ENCODE measurements around the gene FBXO41.

DNA sequence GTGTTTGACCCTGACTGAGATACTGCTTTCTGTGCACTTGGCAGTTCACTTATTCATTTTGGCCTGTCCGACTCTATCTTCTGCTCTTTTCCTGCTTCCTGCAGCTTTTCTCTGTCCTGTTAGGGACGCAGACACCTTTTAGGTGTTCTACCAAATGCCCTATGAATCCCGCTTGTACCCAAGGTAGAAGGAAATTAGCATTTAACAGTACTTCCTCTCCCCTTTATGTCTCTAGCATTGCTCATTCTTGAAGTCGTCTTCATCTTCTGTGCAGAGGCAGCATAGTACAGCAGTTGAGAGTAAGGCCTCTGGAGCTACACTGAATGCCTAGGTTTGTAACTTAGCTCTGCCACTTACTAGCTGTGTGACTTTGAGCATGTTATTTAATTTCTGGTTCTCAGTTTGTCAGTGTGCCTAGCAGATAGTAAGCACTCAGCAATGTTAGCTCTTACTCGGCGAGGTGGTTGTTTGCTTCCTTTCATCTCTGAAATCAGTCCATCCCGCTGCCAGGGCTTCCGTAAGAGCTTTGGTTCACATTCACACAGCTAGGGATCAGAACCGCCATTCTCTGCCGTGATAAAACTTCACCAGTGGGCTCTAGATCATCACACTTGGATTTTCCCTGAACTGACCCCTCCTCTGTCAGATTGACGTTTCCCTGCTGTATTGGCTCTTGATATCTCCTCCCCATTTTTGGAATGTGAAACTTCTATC lies 48.8 kb downstream of the FBXO41 start:
- TF ChIP-seq, protein P1, sequence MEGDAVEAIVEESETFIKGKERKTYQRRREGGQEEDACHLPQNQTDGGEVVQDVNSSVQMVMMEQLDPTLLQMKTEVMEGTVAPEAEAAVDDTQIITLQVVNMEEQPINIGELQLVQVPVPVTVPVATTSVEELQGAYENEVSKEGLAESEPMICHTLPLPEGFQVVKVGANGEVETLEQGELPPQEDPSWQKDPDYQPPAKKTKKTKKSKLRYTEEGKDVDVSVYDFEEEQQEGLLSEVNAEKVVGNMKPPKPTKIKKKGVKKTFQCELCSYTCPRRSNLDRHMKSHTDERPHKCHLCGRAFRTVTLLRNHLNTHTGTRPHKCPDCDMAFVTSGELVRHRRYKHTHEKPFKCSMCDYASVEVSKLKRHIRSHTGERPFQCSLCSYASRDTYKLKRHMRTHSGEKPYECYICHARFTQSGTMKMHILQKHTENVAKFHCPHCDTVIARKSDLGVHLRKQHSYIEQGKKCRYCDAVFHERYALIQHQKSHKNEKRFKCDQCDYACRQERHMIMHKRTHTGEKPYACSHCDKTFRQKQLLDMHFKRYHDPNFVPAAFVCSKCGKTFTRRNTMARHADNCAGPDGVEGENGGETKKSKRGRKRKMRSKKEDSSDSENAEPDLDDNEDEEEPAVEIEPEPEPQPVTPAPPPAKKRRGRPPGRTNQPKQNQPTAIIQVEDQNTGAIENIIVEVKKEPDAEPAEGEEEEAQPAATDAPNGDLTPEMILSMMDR (IDR thresholded peaks at IDR 0.05; ENCODE audit: low read depth, low read length, poor library complexity, severe bottlenecking) = no peak
- TF ChIP-seq EZH2phosphoT487 (IDR thresholded peaks at IDR 0.05; ENCODE audit: borderline replicate concordance, low read length) = no peak
